ENCODE measurements around the gene PRKCZ.

PRKCZ gene

GRCh38 chr1:2045468-2046173 is 4.6 kb upstream of the PRKCZ start:
- DNase-seq (ENCODE audit: extremely low read depth, low read depth) = no peak
- H3K4me3 ChIP-seq (replicated peaks; ENCODE audit: low read depth, low read length) = no peak overlapping the region
- no peak for TF ChIP-seq CTCF (IDR thresholded peaks at IDR 0.05; ENCODE audit: low read depth, low read length, missing control alignments)

- TF ChIP-seq CTCF (IDR thresholded peaks at IDR 0.05; ENCODE audit: low read depth, low read length, missing control alignments) = peak; percentile 68
- H3K4me3 ChIP-seq (replicated peaks; ENCODE audit: low read depth, low read length) = no peak overlapping the region
- no peak for DNase-seq (ENCODE audit: extremely low read depth, low read depth)
Observed at GRCh38 chr1:2046174-2046917, 3.9 kb upstream of the PRKCZ start.

- H3K4me3 ChIP-seq (replicated peaks; ENCODE audit: low read depth, low read length) = no peak overlapping the region
- no peak for TF ChIP-seq CTCF (IDR thresholded peaks at IDR 0.05; ENCODE audit: low read depth, low read length, missing control alignments)
- no peak for DNase-seq (ENCODE audit: extremely low read depth, low read depth)
Observed at GRCh38 chr1:2046953-2047748, 3.1 kb upstream of the PRKCZ start.

- no peak overlapping the region for H3K4me3 ChIP-seq (replicated peaks; ENCODE audit: low read depth, low read length)
- TF ChIP-seq CTCF (IDR thresholded peaks at IDR 0.05; ENCODE audit: low read depth, low read length, missing control alignments) = no peak
- no peak for DNase-seq (ENCODE audit: extremely low read depth, low read depth)
Observed at GRCh38 chr1:2047749-2048729, 2.2 kb upstream of the PRKCZ start.

GRCh38 chr1:2049225-2049717 is 940 bp upstream of the PRKCZ start:
- DNase-seq (ENCODE audit: extremely low read depth, low read depth) = no peak
- TF ChIP-seq CTCF (IDR thresholded peaks at IDR 0.05; ENCODE audit: low read depth, low read length, missing control alignments) = no peak
- H3K4me3 ChIP-seq (replicated peaks; ENCODE audit: low read depth, low read length) = no peak overlapping the region

- no peak for DNase-seq (ENCODE audit: extremely low read depth, low read depth)
- TF ChIP-seq CTCF (IDR thresholded peaks at IDR 0.05; ENCODE audit: low read depth, low read length, missing control alignments) = no peak
Observed at GRCh38 chr1:2050461-2050792, 216 bp downstream of the PRKCZ start.

More at GRCh38 chr1:2050461-2050792, 216 bp downstream of the PRKCZ start:
- H3K4me3 ChIP-seq (replicated peaks; ENCODE audit: low read depth, low read length) = no peak overlapping the region
